Measurements from ENCODE around the gene SHPK.

- TF ChIP-seq ZNF274 (IDR thresholded peaks at IDR 0.05; ENCODE audit: low read length) (no peak), ZNF274 (tag by site-specific recombination; IDR thresholded peaks at IDR 0.05; ENCODE audit: borderline replicate concordance) (no peak), ZBTB21 (tag by site-specific recombination; IDR thresholded peaks at IDR 0.05) (no peak), CTCF (tag by site-specific recombination; IDR thresholded peaks at IDR 0.05) (no peak), ZNF324 (tag by site-specific recombination; IDR thresholded peaks at IDR 0.05) (no peak), ATF2 (tag by site-specific recombination; IDR thresholded peaks at IDR 0.05; ENCODE audit: low read depth) (no peak), TRIM28 (IDR thresholded peaks at IDR 0.05; ENCODE audit: borderline replicate concordance, low read length) (no peak), GLI4 (tag by site-specific recombination; IDR thresholded peaks at IDR 0.05) (no peak), ZNF157 (tag by site-specific recombination; IDR thresholded peaks at IDR 0.05) (no peak), ZNF266 (tag by site-specific recombination; IDR thresholded peaks at IDR 0.05; ENCODE audit: low read depth) (no peak), ZNF174 (tag by site-specific recombination; IDR thresholded peaks at IDR 0.05) (no peak), PATZ1 (tag by site-specific recombination; IDR thresholded peaks at IDR 0.05) (no peak)
These were observed 45.0 kb upstream of the SHPK start for GRCh38 chr17:3681057-3681456.

Measured in HEK293 (cell line).